Neural progenitor cell (in vitro differentiated cells): ENCODE results near the gene GP2.

Experiments used
- EZH2 ChIP-seq: fragments of 200-600 bp; sonication (generic); IDR thresholded peaks from 2 replicates; pipeline ENCODE4 v1.6.1; 2017; ENCODE audit warnings: antibody characterized with exemption, mild to moderate bottlenecking, moderate library complexity
- TF ChIP-seq, protein P1 (sequence below): fragments of 200-600 bp; sonication (generic); IDR thresholded peaks from 2 replicates; pipeline ENCODE4 v1.5.1; 2017; ENCODE audit warnings: antibody characterized with exemption, mild to moderate bottlenecking

DNA sequence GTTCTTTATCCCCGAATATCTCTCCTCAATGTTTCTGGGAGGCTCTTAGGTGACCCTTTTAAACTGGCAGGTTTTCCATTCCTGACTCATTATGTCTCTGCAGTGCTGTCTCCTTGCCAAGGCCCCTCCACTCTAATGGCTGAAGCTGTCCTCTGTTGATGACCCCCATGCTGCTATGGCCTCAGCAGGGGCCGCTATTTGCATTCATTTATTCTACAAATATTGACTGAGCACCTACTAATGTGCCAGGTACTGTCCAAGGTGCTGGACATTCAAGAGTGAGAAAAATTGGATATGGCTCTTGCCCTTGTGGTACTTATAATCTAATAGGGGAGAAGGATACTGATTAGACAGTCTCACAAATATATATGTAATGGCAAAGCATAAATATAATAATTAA, 55.4 kb downstream of the GP2 start:
- TF ChIP-seq, protein P1, sequence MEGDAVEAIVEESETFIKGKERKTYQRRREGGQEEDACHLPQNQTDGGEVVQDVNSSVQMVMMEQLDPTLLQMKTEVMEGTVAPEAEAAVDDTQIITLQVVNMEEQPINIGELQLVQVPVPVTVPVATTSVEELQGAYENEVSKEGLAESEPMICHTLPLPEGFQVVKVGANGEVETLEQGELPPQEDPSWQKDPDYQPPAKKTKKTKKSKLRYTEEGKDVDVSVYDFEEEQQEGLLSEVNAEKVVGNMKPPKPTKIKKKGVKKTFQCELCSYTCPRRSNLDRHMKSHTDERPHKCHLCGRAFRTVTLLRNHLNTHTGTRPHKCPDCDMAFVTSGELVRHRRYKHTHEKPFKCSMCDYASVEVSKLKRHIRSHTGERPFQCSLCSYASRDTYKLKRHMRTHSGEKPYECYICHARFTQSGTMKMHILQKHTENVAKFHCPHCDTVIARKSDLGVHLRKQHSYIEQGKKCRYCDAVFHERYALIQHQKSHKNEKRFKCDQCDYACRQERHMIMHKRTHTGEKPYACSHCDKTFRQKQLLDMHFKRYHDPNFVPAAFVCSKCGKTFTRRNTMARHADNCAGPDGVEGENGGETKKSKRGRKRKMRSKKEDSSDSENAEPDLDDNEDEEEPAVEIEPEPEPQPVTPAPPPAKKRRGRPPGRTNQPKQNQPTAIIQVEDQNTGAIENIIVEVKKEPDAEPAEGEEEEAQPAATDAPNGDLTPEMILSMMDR, result no peak
- TF ChIP-seq EZH2, result no peak
